HUES48 (cell line): ENCODE measurements around the gene EVA1A.

Source experiments
- H3K27ac ChIP-seq: one replicate; pipeline ENCODE4 v1.7.0; 2013; ENCODE audit warnings: low read depth, low read length, inconsistent platforms
- H3K27me3 ChIP-seq: 2 replicates; pipeline ENCODE4 v1.6.1; 2013; ENCODE audit warnings: mild to moderate bottlenecking, low read length; ENCODE audit not compliant: control insufficient read depth, insufficient read depth
- H3K36me3 ChIP-seq: 2 replicates; pipeline ENCODE4 v1.6.1; 2013; ENCODE audit warnings: low read length; ENCODE audit not compliant: control insufficient read depth, insufficient read depth
- H3K4me1 ChIP-seq: 2 replicates; pipeline ENCODE4 v1.6.1; 2013; ENCODE audit warnings: mild to moderate bottlenecking, low read length; ENCODE audit not compliant: control insufficient read depth, insufficient read depth
- H3K4me3 ChIP-seq: 2 replicates; pipeline ENCODE4 v1.5.1; 2013; ENCODE audit warnings: mild to moderate bottlenecking, low read depth, low read length
- H3K9ac ChIP-seq: 2 replicates; pipeline ENCODE4 v1.6.1; 2013; ENCODE audit warnings: mild to moderate bottlenecking, low read depth, low read length, moderate library complexity
- H3K9me3 ChIP-seq: 2 replicates; pipeline ENCODE4 v1.6.1; 2013; ENCODE audit warnings: low read length; ENCODE audit not compliant: control insufficient read depth, insufficient read depth

The EVA1A gene

DNA sequence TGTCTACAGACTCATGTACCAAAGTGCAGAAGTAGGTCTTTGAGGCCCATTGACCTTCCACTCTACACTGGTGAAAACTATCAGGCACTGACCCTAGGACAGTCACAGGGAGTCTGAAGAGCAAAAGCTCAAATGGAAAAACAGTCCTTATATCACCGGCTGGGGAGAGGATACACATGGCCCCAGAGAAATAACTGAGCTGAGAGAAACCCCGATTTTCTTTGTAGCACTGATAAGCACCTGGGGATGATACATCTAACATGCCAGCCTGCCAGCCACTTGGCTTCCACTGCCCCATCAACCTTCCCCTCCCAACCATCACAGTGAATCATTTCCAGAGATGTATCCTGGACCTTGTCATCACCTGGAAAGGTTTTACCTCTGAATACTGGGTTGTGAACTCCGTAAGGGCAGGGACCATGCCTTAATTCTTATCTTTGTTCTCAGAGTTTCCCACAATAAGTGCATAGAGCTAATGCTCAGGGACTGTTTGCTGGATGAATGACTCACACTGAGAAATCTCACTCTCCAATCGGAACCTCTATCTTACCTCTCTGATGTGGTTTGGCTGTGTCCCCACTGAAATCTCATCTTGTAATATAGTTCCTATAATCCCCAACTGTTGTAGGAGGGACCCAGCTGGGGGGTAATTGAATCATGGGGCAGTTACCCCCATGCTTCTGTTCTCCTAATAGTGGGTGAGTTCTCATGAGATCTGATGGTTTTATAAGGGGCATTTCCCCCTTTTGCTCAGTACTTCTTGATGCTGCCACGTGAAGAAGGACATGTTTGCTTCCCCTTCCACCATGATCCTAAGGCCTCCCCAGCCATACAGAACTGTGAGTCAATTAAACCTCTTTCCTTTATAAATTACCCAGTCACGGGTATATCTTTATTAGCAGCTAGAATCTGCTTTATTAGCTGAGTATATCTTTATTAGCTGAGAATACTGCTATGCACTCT, 37.1 kb downstream of the EVA1A start:
- H3K4me3 ChIP-seq, result no peak overlapping the region
- H3K36me3 ChIP-seq, result no peaks in the 10 kb centered on the region
- H3K27ac ChIP-seq, result no peak overlapping the region
- H3K9me3 ChIP-seq, result no peaks in the 10 kb centered on the region
- no peaks in the 10 kb centered on the region for H3K27me3 ChIP-seq
- H3K4me1 ChIP-seq, result peaks cover 11% of the 10 kb centered on the region
- H3K9ac ChIP-seq, result no peak overlapping the region

DNA sequence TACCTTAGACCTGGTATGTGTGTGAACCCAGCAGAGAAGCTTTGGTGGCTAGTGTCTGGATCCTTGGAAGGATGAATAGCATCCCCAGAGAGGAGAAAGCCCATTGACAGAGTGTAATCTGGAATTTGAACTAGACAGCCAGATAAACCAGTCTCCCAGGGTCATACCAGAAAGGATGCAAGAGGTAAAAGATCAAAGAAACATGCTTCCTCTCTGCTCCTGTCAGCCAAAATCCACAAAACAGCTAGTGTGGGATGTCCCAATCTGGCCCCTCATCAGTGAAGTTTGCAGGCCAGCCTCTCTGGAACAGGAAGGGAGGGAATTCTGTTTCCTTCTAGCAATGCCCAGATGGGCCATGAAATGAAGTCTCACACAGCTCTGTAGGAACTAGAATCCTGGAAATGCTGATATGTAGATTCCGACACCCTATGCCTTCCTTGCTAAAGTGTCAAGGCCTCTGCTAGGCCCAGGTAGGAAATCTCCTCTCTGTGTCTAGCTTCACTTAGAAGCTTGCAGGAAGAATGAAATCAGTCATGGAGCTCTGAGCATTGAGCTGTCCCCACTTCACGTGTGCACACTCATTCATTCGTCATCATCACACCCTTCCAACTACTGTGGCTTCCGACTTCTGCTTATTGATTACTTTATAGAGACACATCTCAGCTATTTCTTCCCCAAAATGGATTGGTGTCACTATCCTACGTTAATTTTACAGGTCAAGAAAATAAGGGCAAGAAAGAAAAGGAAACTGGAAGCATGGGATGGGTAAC, 38.0 kb downstream of the EVA1A start:
- Histone ChIP-seq H3K36me3 (no peaks in the 10 kb centered on the region), H3K27ac (no peak overlapping the region), H3K27me3 (no peaks in the 10 kb centered on the region), H3K9ac (no peak overlapping the region), H3K4me1 (peaks cover 2% of the 10 kb centered on the region; the same call in 1 of the 2 replicates), H3K9me3 (no peaks in the 10 kb centered on the region), H3K4me3 (no peak overlapping the region)

DNA sequence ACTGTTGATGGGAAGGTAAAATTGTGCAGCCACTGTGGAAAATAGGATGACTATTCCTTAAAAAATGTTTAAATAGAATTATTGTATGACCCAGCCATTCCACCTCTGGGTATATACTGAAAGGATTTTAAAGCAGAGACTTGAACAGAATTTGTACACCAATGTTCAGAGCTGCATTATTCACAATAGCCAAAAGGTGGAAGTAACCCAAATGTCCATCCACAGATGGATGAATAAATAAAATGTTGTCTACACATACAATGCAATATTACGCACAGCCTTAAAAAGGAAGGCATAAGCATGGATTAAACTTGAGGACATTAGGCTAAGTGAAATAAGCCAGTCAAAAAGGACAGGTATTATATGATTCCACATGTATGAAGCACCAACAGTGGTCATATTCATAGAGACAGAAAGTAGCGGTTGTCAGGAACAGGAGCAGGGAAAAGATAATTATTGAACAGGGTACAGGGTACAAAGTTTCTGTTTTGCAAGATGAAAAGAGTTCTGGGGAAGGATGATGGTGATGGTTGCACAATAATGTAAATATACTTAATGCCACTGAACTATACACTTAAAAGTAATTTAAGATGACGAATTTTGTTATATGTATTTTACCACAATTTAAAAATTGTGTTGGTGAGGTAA, 39.4 kb downstream of the EVA1A start:
- Histone ChIP-seq H3K36me3 (no peaks in the 10 kb centered on the region), H3K27ac (no peak overlapping the region), H3K9me3 (no peaks in the 10 kb centered on the region), H3K9ac (no peak overlapping the region), H3K4me1 (no peaks in the 10 kb centered on the region), H3K27me3 (no peaks in the 10 kb centered on the region), H3K4me3 (no peak overlapping the region)

DNA sequence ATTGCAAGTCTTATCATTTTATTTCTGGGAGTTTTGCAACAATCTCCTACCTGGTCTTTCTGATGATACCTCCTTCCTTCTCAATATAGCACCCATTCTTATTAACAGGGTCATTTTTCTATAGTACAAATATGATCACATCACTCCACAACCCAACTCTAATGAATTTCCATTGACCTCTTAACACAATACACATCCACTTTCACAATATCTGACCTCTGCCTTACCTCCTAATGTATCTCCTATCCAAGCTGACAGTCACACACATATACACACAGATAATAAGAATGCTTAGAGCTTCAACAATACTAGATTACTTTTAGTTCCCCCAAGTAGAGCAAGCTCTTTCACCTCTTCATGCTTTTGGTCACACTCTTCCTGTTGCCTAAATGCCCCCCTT, 40.9 kb downstream of the EVA1A start:
- Histone ChIP-seq H3K4me1 (no peaks in the 10 kb centered on the region), H3K27me3 (no peaks in the 10 kb centered on the region), H3K9me3 (no peaks in the 10 kb centered on the region), H3K27ac (no peak overlapping the region), H3K36me3 (no peaks in the 10 kb centered on the region), H3K9ac (no peak overlapping the region), H3K4me3 (no peak overlapping the region)

DNA sequence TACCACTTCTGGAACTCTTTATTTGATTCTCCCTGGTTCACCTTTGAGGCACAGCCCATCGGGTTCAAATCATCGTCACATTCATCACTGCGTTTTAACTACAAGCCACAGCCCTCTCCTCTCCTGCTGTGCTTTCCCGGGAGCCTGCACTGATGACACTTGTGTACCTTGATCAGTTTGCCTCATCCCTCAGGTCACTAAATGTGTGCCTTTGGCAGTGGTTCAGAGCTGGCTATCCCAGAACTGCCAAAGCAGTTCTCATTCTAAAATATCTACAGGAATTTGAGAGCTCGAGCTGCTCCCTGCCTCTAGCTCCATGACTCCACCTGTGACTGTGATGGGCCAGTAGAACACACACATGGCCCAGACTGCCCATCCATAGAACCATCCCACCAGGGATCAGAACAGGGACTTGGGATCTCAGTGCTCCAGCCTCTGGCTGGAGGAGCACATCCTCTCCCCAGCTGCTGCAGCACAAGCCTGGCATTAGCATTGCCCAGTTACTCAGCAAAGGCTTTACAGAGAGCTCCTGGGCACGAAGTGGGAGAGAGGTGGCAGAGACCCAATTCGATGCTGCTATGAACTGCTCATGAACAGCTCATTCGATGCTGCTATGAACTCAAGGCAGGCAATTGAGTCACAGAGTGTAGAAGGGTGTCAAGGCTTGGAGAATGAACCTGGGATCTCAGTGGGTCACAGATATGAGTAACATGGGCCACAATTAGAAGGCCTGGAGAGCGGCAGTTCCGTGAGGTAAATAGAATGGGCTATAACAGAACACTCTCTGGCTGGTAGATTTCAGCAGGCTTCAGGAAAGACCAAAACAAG, 41.9 kb downstream of the EVA1A start:
- Histone ChIP-seq H3K4me3 (no peak overlapping the region), H3K27ac (no peak overlapping the region), H3K27me3 (no peaks in the 10 kb centered on the region), H3K4me1 (no peaks in the 10 kb centered on the region), H3K36me3 (no peaks in the 10 kb centered on the region), H3K9me3 (no peaks in the 10 kb centered on the region), H3K9ac (no peak overlapping the region)

DNA sequence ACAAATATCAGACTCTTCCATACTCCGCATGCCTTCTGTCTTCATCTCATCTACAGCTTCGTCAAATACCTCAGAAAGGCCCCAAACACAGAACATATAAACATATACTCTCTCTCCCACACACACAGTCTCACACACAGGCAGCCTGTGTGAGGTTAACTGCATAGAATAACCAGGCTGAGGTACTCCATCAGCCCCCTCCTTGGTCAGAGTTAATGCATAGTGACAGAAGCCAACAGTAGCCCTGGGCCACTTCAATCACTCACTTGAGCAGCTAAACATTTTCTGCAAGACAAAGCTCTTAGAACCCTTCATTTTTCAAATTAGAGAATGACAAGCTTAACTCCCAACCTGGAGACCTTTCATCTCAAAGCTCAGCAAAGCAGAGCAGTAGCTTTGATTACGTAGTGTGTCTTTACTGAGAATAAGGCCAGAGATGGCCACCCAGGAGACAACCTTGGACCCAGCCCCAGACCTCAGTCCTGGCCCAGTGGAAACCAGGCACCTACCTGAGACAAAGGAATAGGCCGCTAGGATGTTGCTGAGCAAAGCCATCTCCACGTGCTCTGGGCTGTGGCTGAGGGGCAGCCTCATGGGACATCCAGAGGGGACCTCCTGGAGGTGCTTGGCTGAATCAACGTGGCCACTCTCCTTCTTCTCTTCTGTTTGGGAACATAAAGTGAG, 43.0 kb downstream of the EVA1A start:
- Histone ChIP-seq H3K27me3 (no peaks in the 10 kb centered on the region), H3K4me1 (no peaks in the 10 kb centered on the region), H3K4me3 (no peak overlapping the region), H3K27ac (no peak overlapping the region), H3K9me3 (peaks cover 6% of the 10 kb centered on the region; the same call in 1 of the 2 replicates), H3K36me3 (no peaks in the 10 kb centered on the region), H3K9ac (no peak overlapping the region)

DNA sequence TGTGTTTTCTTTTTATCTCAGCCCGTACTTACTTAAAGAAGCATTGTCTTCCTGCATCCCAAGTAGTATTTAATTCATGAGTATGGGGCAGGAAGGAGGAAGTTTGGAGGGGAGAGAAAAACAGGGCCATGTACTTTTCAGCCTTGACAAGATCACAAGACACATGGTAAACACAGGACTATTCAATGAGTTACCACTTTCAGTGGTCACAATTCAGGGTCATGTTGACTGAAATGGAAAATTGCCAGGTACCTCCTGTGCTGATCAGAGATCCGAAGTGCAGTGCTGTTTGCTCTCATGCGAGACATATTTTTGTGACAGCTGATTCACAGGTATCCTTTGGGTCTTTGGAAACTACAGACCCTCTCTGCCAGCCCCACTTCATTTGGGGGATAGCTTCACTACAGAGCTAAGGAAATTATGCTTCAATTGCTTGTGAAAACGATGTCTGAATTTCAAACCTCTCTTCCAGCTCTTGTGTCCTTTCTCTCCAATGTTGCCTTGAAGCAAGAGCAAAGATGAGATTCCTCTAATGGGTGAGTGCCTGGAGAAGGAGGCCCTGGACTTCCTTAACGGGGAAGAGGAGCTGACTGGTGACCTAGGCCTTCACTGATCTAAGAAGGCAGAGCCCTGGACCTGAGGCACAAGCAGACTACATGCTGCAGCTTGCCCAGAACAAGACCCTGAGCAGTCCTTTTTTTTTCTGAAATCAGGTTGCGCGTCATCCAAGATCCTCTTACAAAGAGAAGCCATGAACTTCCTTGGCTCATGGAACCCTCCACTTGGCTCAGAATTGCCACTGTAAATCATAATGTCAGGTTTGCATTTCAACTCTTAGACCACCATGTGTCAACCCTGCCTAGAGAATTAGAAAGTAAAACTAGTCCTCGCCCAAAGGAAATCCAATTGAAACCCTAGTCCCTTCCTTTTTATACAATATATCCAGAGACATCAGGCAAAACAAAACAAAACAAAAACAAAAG, 44.1 kb downstream of the EVA1A start:
- Histone ChIP-seq H3K4me3 (no peak overlapping the region), H3K36me3 (no peaks in the 10 kb centered on the region), H3K27me3 (no peaks in the 10 kb centered on the region), H3K9ac (no peak overlapping the region), H3K9me3 (peaks cover 13% of the 10 kb centered on the region; the same call in 1 of the 2 replicates), H3K4me1 (no peaks in the 10 kb centered on the region), H3K27ac (no peak overlapping the region)

DNA sequence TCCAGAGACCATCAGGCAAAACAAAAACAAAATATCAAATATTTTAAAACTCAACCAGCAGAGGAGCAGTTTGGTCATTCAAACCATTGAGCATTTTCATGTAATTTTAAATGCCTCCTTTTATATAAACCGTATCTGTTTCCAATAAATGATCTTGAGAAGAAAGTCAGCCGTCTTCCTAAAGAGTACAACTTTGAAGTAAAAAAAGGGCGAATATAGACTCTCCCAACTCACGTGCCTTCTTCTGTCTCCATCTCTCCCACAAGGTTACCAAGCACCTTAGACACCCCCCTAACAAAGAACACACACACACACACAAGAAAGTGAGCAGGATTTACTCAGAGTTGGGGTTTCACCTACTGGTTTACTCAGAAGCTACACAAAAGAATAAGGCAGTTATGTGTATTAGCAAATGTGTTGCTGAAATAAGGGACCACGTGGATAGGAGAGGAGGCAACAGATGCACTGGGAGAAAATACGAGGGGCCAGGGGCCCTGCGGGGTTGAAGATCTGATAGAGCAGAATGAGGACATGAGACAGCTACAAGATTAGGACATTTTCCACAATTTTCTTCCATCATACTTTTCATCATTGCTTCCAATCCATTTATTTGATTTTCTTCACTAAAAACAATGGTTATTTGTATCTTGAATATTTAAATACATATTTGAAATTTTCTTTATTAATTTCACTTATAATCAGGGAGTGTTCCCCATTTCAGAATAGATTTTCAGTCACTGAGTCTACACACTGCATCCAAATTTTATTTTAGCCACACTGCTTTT, 45.0 kb downstream of the EVA1A start:
- H3K27me3 ChIP-seq, result no peaks in the 10 kb centered on the region
- H3K36me3 ChIP-seq, result no peaks in the 10 kb centered on the region
- no peak overlapping the region for H3K27ac ChIP-seq
- H3K4me1 ChIP-seq, result no peaks in the 10 kb centered on the region
- no peak overlapping the region for H3K9ac ChIP-seq
- peaks cover 13% of the 10 kb centered on the region; the same call in 1 of the 2 replicates for H3K9me3 ChIP-seq
- no peak overlapping the region for H3K4me3 ChIP-seq
